HG03520 (cell line): ENCODE data around the gene SRL.
"Not testable (repeated sequence)": the region's sequence is repeated elsewhere in the genome, so short reads cannot be mapped to it uniquely, and the experiment has no call there.

Experiments used
- ATAC-seq: cut with Tn5 transposase; IDR thresholded peaks from one replicate; pipeline ENCODE4 v1.9.1; 2021; ENCODE audit warnings: mild to moderate bottlenecking, moderate library complexity; ENCODE audit not compliant: unreplicated experiment

The SRL gene

DNA sequence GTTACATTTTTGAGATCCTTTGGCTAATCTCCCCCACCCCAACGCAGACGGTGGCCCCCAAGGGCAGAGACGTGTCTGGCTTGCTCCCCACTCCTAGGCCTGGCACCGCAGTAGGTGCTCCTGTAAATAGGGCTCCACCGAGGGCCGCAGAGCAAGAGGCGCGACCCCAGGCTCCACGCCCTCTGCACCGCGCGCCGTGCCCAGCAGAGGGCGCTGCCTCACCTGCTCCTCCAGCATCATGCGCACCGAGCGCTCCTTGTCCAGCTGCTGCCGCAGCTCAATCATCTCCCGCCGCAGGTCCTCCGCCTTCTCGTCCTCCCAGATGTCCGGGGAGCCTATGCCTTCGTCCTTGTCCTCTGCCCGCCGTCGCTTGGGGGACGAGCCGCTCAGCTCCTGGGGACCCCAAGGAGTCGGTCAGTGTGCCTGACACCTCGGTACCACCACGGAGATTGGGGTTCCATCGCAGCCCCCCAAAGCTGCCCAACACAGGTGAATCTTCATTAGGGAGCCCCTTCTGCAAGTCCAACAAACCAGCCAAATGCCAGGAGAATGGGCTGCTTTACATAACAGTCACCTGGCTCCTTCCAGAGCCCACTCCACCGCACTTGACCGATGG is 19.8 kb upstream of the SRL start:
- ATAC-seq = no peak

DNA sequence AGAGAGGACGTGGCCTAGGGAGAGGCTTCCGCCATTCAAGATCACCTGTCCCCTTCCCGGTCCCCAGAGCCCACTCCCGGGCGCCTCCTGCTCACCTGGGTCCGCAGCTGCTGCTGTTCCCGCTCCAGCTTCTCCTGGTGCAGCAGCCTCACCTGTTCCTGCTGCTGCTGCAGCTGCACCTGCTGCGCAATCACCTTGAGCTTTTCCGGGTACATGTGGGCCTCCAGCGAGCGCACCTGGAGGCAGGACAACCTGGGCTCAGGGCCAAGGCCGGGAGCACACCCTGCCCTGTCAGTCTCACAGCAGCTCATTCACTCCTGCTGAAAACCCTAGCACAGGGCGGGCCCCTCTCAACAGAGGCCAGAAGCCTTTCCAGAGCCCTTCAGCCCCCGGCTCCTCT is 18.5 kb upstream of the SRL start:
- ATAC-seq = no peak

GRCh38 chr16:4257646-4258556 is 16.0 kb upstream of the SRL start:
- no peak for ATAC-seq

- ATAC-seq = peak; percentile 92
Measured at GRCh38 chr16:4253394-4254150, 11.7 kb upstream of the SRL start.

- not testable (repeated sequence) for ATAC-seq
Measured at GRCh38 chr16:4253012-4253393, 11.1 kb upstream of the SRL start.

DNA sequence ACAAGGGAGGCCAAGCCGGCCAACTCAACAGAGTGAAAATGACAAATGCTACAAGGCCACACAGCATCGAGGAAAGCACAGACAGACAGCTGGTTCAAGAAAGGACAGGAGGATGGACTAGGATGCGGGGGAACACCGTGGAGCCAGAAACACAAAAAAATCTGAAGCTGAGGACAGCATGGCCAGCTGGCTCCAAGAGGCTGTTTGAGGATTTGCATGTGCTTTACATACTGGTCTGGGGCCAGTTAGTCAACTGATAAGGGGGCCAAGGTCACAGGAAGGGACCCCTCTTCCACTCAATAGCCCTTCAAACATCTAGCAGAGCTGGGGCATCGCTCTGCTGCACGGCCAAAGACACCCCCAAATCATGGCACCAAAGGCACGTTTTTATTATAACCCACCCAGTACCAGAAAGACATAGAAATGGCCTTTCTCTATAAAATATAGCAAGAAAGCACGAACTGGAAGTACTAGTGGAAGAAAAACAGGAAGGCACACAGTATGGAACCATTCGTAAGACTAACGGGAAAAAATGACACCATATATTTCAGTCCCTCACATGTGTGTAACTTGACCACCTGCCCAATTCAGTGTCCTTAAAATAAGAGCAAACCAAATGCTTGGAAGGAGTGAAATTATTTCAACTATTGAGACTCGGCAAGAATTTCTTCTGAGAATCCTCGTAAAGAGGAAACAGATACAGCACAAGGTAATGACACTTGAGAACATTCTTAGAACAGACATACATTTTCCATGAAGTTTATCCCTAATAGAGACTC is 7.8 kb upstream of the SRL start:
- no peak for ATAC-seq

- no peak for ATAC-seq
Measured at GRCh38 chr16:4247460-4247784, 5.5 kb upstream of the SRL start.

DNA sequence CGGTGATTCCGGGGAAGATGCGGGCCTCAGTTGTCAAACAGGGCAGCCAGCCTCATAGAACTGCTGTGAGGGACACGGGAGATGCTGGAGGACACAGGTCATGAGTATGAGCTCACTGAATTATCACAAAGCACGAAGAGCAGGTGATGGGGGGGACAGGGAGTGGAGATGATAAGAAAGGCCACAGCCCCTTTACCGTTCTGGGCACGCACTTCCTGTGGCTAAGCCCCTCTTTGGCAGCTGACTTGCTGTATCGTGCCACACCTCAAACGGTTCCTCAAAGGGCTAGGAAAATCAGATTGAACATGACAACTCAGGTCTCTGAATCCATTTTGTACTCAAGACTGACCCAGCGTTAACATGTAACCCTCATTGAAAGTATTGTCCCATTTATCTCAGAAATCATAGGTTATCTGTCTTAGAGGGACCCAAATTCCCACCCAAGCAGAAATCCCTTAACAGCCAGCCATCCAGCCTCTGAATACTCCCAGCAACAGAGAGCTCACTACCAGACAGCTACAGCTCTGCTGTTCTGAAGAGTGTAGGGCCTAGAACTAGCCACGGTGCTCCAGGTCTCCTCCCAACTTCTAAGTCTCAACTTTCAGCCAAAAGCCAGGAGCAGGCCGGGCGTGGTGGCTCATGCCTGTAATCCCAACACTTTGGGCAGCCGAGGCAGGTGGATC is 5.0 kb upstream of the SRL start:
- ATAC-seq = no peak

- no peak for ATAC-seq
Measured at GRCh38 chr16:4245077-4245791, 3.4 kb upstream of the SRL start.

- ATAC-seq = no peak
Measured at GRCh38 chr16:4244254-4245076, 2.6 kb upstream of the SRL start.

DNA sequence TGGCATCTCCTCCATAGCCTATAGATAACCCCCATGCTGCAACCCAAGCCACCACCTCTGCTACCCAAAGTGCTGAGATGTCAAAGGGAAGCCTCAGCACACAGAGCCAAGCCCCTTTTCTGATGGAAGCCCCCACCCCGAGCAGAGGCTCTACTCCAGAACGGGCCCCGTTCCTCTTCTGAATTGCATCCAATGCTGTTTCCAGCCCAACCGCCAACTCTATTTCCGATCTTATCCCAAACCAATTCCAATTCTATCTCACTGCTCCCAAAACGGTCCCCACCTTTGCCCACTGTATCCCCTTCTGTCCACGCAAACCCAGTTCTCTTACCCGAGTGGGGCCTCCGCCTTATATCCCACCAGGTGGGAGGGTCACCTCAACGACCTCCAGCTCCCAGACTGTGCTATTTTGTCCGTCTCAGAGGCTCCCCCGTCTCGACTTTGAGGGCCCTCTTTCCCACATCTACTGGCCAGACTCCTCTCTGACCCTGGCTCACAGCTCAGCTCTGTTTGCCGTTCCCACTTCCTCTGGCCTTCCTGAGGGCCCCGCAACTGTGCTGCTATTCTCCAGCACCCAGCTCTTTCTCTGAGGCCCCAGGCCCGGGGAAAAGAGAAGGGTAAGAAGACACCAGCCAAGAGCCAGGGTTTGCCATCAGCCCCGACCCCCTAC is 487 bp downstream of the SRL start:
- no peak for ATAC-seq

DNA sequence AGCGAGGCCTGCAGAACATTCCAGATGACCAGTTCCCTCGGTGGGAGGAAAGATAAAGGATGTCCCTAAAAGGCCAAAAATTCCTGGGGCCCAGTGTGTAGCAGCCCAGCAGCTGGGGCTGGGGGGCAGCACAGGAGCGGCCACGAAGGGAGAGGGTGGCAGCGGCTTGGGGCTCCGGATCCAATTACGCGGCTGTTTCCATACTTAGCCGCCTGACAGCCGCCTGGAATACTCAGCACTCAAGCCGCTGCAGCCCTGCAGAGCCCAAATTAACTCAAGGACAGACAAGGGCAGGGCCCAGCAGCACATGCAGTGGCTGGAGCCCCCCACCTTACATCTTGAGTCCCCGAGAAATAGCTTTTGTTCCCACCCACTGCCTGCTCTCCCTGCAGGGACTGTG is 1.3 kb downstream of the SRL start:
- no peak for ATAC-seq

DNA sequence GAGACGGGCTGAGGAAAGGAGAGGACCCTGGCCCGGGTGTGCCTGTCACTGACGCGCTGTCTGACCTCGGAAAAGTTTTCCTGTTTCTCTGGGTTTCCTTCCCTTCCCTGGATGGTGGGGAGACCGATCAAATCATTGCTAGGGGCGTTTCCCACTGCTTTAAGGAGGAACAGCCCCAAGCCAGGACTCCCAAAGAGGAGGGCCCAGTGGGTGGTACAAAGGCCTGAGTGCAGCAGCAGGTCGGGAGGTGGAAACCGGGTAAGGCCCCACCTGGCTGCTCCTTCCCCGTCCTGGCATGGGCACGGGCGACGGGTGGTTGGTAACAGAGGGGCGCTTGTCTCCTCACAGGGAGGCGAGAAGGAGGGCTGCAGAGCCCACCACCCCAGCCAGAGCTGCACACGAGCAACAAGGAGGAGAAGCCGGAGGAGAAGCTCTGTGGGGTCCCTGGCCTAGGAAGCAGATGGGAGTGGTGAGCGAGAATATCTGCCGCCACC is 2.2 kb downstream of the SRL start:
- ATAC-seq = no peak

GRCh38 chr16:4239020-4239419 is 2.9 kb downstream of the SRL start:
- ATAC-seq = no peak

DNA sequence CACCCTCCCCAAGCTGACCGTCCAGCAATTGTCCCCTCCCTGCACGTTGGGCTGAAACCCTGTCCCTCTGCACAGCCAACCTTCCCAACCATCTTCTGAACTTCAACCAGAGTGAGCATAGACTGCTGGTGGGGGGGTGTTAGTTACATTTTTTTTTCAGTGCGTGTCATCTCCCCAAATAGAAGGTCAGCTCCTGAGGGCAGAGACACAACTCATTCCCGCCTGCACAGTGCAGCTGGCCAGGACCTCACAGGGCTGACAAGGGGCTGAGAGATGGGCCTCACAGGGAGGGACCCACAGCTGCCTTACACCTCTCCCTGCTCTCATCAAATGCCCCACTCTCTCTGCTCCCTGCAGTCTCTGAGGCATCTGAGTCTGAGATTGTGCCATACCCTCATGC is 8.4 kb downstream of the SRL start:
- no peak for ATAC-seq

DNA sequence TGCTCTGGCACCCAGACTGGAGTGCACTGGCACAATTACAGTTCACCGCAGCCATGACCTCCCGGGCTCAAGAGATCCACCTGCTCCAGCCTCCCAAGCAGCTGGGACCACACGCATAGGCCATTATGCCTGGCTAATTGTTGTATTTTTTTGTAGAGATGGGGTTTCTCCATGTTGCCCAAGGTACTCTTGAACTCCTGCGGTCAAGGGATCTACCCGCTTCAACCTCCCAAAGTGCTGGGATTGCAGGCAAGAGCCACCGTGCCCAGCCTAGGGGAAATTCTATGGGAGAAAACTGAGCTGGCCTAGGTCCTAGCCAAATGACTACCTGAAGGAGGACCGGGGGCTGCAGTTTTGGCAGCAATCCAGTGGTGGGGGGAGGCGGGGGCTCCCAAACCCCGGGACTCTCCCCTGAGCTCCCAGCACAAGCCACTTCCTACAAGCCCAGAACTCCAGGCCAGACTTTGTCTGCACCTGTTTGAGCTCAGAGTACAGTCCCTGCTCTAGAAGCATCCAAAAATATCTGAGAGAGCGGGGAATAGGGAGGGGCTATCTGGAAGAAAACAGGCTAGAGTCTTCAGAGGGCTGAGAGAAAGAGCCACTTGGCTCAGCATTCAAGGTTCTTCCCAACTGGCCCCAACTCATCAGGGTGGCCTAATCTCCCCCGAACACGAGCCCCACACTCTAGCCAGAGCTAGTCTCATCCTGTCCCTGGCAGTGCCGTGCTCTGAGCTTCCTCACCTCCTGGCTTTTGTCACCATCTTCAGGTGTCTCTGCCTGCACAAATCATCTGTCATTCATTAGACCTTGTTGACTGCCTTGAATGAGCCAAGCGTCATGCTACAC is 9.1 kb downstream of the SRL start:
- no peak for ATAC-seq

DNA sequence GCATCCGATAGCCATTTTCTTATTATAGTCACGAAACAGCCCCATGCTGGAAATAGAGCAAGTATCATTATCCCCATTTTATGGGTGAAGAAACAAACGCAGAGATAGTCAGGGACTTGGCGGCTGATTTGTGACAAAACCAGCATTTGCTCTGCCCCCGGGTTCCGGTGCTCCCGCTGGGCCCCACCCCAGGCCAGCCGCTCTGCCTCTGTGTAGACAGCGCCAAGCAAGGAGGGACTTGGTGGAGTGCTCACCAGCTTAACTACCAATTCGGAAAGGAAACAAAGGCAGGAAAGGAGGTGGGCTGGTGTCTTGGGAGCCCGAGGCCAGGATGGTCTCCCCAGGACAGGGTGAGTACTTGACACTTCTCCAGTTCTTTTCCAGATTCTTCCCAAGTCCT is 10.0 kb downstream of the SRL start:
- no peak for ATAC-seq
